Skeletal muscle satellite cell (primary cell): ENCODE data around the gene C8B.

Experiments
- H3K27me3 ChIP-seq: 2 replicates; pipeline ENCODE4 v1.7.0; 2013; ENCODE audit warnings: low read length; ENCODE audit not compliant: control insufficient read depth, insufficient read depth
- H3K36me3 ChIP-seq: 2 replicates; pipeline ENCODE4 v1.7.0; 2013; ENCODE audit warnings: mild to moderate bottlenecking, control low read depth, low read length; ENCODE audit not compliant: insufficient read depth
- H3K4me1 ChIP-seq: 2 replicates; pipeline ENCODE4 v1.7.0; 2013; ENCODE audit warnings: low read length; ENCODE audit not compliant: control insufficient read depth, insufficient read depth
- H3K4me2 ChIP-seq: 2 replicates; pipeline ENCODE4 v1.7.0; 2013; ENCODE audit warnings: mild to moderate bottlenecking, low read length
- H3K4me3 ChIP-seq: 2 replicates; pipeline ENCODE4 v1.7.0; 2013; ENCODE audit warnings: low read length
- H3K9ac ChIP-seq: 2 replicates; pipeline ENCODE4 v1.7.0; 2013; ENCODE audit warnings: mild to moderate bottlenecking, low read depth, low read length, moderate library complexity
- H3K9me3 ChIP-seq: replicated peaks from 2 replicates; pipeline ENCODE4 v1.7.0; 2013; ENCODE audit warnings: mild to moderate bottlenecking, control low read depth, low read length

C8B gene

DNA sequence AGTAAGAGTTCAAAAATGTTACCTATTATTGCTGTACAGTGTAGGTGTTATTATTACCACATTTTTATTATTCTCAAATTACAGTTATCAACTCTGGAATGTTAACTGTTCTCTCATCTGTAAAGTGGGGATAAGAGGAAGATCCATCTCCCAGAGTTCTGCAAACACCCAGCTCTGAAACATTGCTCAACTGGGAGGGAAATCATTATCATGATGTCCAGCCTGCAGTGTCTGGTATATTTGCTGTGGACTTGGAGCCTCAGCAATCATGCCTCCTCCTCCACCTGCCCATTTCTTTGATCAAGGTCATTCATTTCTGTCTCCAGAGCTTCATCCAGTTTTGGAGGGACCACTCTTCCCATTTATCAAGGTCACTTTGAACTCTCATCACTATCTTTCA lies 71.8 kb downstream of the C8B start:
- Histone ChIP-seq H3K4me3 (no peak overlapping the region), H3K27me3 (no peaks in the 10 kb centered on the region), H3K4me1 (no peaks in the 10 kb centered on the region), H3K9ac (no peak overlapping the region), H3K4me2 (no peak overlapping the region), H3K9me3 (no peaks in the 10 kb centered on the region), H3K36me3 (no peaks in the 10 kb centered on the region)

DNA sequence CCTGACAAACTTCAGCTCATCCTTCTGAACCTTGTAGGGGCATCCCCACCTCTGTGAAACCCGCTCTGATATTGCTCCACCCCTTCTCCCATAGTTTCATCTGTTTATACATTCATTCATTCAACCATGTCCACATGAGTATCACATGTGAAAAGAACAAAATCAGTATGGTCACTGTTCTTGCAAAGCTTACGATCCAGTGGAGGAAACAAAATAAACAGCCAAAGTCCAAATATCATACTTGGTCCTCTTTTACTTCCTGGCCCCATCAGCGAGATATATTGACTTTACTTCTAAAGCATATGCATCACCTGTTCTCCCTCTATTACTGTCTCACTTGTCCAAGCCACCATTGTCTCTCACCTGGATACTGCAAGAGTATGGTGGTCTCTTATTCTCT lies 75.6 kb downstream of the C8B start:
- no peaks in the 10 kb centered on the region for H3K27me3 ChIP-seq
- no peak overlapping the region for H3K9ac ChIP-seq
- H3K4me3 ChIP-seq = no peak overlapping the region
- no peak overlapping the region for H3K4me2 ChIP-seq
- no peaks in the 10 kb centered on the region for H3K4me1 ChIP-seq
- H3K9me3 ChIP-seq = no peaks in the 10 kb centered on the region
- no peaks in the 10 kb centered on the region for H3K36me3 ChIP-seq

DNA sequence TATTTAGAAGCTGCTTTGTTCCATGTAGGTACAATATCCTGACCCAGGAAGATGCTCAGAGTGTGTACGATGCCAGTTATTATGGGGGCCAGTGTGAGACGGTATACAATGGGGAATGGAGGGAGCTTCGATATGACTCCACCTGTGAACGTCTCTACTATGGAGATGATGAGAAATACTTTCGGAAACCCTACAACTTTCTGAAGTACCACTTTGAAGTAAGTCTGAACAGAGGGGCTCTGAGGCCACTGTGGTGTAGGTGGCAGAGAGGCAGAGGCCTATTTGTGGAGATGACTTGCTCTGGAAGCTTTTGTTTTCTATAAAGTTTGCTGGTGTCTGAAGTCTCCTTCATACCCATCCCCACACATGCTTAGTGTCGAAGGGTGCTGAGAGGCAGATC lies 84.4 kb downstream of the C8B start:
- Histone ChIP-seq H3K27me3 (no peaks in the 10 kb centered on the region), H3K9me3 (no peaks in the 10 kb centered on the region), H3K4me2 (no peak overlapping the region), H3K4me1 (no peaks in the 10 kb centered on the region), H3K4me3 (no peak overlapping the region), H3K36me3 (no peaks in the 10 kb centered on the region), H3K9ac (no peak overlapping the region)

DNA sequence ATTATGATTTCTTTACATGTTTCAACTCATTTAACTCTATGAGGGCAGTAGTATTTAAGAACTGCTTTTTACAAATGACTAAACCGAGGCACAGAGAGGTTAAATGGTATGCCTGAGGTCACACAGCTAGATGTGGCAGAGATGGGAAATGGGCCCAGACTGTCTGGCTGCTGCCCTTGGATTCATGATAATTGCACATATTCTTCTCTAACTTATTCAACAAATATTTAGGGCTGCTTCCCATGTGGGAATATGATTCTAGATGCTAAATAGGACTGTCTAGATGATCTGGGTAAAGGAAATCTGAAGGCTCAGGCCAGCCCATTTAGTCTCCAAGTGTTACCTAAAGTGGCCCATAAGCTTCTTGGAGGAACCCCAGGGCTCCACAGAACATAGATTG lies 85.0 kb downstream of the C8B start:
- H3K27me3 ChIP-seq = no peaks in the 10 kb centered on the region
- H3K9ac ChIP-seq = no peak overlapping the region
- no peaks in the 10 kb centered on the region for H3K9me3 ChIP-seq
- no peak overlapping the region for H3K4me3 ChIP-seq
- H3K4me1 ChIP-seq = no peaks in the 10 kb centered on the region
- no peak overlapping the region for H3K4me2 ChIP-seq
- no peaks in the 10 kb centered on the region for H3K36me3 ChIP-seq
